Mesenchymal stem cell (in vitro differentiated cells and primary cell): Measurements from ENCODE around the gene DEFB131A.
"Not testable (repeated sequence)": the region's sequence is repeated elsewhere in the genome, so short reads cannot be mapped to it uniquely, and the experiment has no call there.

Experiments
- DNase-seq: peaks from one replicate; pipeline ENCODE4 v3.0.0-alpha.2; 2013
- H2AFZ ChIP-seq: one replicate; pipeline ENCODE4 v1.6.1; 2013; ENCODE audit warnings: low read depth, mild to moderate bottlenecking, control low read depth, inconsistent platforms, low read length, moderate library complexity
- H2AK5ac ChIP-seq: 2 replicates; pipeline ENCODE4 v1.6.1; 2013; ENCODE audit warnings: low read length, moderate library complexity, mild to moderate bottlenecking, inconsistent platforms; ENCODE audit not compliant: severe bottlenecking
- H2BK120ac ChIP-seq: one replicate; pipeline ENCODE4 v1.6.1; 2013; ENCODE audit warnings: low read depth, mild to moderate bottlenecking, inconsistent platforms, low read length, moderate library complexity
- H2BK12ac ChIP-seq, 2 experiments: one replicate each; pipeline ENCODE4 v1.6.1; 2013; ENCODE audit warnings: inconsistent platforms in 2 of 2, low read length in 2 of 2, mild to moderate bottlenecking in 2 of 2, moderate library complexity in 2 of 2, control low read depth in 1 of 2
- H2BK15ac ChIP-seq: one replicate; pipeline ENCODE4 v1.6.1; 2013; ENCODE audit warnings: mild to moderate bottlenecking, low read depth, inconsistent platforms; ENCODE audit not compliant: poor library complexity, severe bottlenecking
- H2BK5ac ChIP-seq: 2 replicates; pipeline ENCODE4 v1.6.1; 2013; ENCODE audit warnings: low read depth, mild to moderate bottlenecking, low read length, control low read depth, inconsistent platforms; ENCODE audit not compliant: poor library complexity, severe bottlenecking
- H3K14ac ChIP-seq, 2 experiments: one replicate each; pipeline ENCODE4 v1.6.1; 2013; ENCODE audit warnings: inconsistent platforms in 2 of 2, low read length in 2 of 2, control low read depth in 1 of 2, mild to moderate bottlenecking in 1 of 2, moderate library complexity in 1 of 2
- H3K18ac ChIP-seq, 2 experiments: one replicate each; pipeline ENCODE4 v1.6.1; 2013; ENCODE audit warnings: inconsistent platforms in 2 of 2, low read length in 2 of 2, control low read depth in 1 of 2, low read depth in 1 of 2, mild to moderate bottlenecking in 1 of 2
- H3K23ac ChIP-seq, 2 experiments: one replicate each; pipeline ENCODE4 v1.6.1; 2013; ENCODE audit warnings: inconsistent platforms in 2 of 2, low read length in 2 of 2, mild to moderate bottlenecking in 2 of 2, moderate library complexity in 2 of 2, control low read depth in 1 of 2
- H3K27ac ChIP-seq: 2 replicates; pipeline ENCODE4 v1.5.1; 2013; ENCODE audit warnings: mild to moderate bottlenecking, moderate library complexity, low read length, control low read depth, inconsistent platforms; ENCODE audit not compliant: poor library complexity, severe bottlenecking
- H3K27me3 ChIP-seq, 2 experiments: 2 replicates each; pipeline versions ENCODE4 v1.6.1 to v1.7.0; 2013; ENCODE audit warnings: low read length in 2 of 2, mild to moderate bottlenecking in 2 of 2, moderate library complexity in 2 of 2, control low read depth in 1 of 2, inconsistent platforms in 1 of 2; ENCODE audit not compliant: control insufficient read depth in 1 of 2, insufficient read depth in 1 of 2
- H3K36me3 ChIP-seq, 2 experiments: 2 replicates each; pipeline versions ENCODE4 v1.6.1 to v1.7.0; 2013; ENCODE audit warnings: low read length in 2 of 2, control low read depth in 1 of 2, inconsistent platforms in 1 of 2, low read depth in 1 of 2, mild to moderate bottlenecking in 1 of 2; ENCODE audit not compliant: insufficient read depth in 2 of 2, control insufficient read depth in 1 of 2
- H3K4ac ChIP-seq, 2 experiments: one replicate each; pipeline ENCODE4 v1.6.1; 2013; ENCODE audit warnings: inconsistent platforms in 2 of 2, low read length in 2 of 2, mild to moderate bottlenecking in 2 of 2, moderate library complexity in 2 of 2, control low read depth in 1 of 2, low read depth in 1 of 2
- H3K4me1 ChIP-seq: 2 replicates; pipeline ENCODE4 v1.6.1; 2013; ENCODE audit warnings: low read depth, low read length, control low read depth; ENCODE audit not compliant: control insufficient read depth, insufficient read depth
- H3K4me2 ChIP-seq: 2 replicates; pipeline ENCODE4 v1.6.1; 2013; ENCODE audit warnings: low read length, mild to moderate bottlenecking, inconsistent platforms; ENCODE audit not compliant: poor library complexity, severe bottlenecking
- H3K4me3 ChIP-seq, 2 experiments: 2 replicates each; pipeline versions ENCODE4 v1.5.1 to v1.7.0; 2013; ENCODE audit warnings: low read length in 2 of 2, mild to moderate bottlenecking in 2 of 2, control low read depth in 1 of 2, low read depth in 1 of 2; ENCODE audit not compliant: insufficient read depth in 1 of 2
- H3K79me1 ChIP-seq: replicated peaks from 2 replicates; pipeline ENCODE4 v1.6.1; 2013; ENCODE audit warnings: mild to moderate bottlenecking, control low read depth, low read length, inconsistent platforms; ENCODE audit not compliant: poor library complexity, severe bottlenecking
- H3K9ac ChIP-seq: 2 replicates; pipeline ENCODE4 v1.7.0; 2013; ENCODE audit warnings: mild to moderate bottlenecking, low read length, moderate library complexity
- H3K9me3 ChIP-seq: 2 replicates; pipeline ENCODE4 v1.7.0; 2013; ENCODE audit warnings: mild to moderate bottlenecking, low read length; ENCODE audit not compliant: control insufficient read depth
- H4K8ac ChIP-seq: one replicate; pipeline ENCODE4 v1.6.1; 2013; ENCODE audit warnings: inconsistent platforms, mild to moderate bottlenecking, low read length, moderate library complexity
- H4K91ac ChIP-seq: one replicate; pipeline ENCODE4 v1.6.1; 2013; ENCODE audit warnings: mild to moderate bottlenecking, low read length, inconsistent platforms
- WGBS: methylation state at CpG from one replicate; pipeline ENCODE4 v1.1.7; 2013; ENCODE audit warnings: mixed read lengths; 5-methylcytosine and 5-hydroxymethylcytosine counted together

Gene DEFB131A

GRCh38 chr4:9421884-9422455, 22.2 kb upstream of the DEFB131A start:
- not testable (repeated sequence) for H3K14ac ChIP-seq, H2BK12ac ChIP-seq, H3K4ac ChIP-seq, H2AK5ac ChIP-seq, H3K27ac ChIP-seq, H4K91ac ChIP-seq, H3K23ac ChIP-seq, DNase-seq, H2BK120ac ChIP-seq, H3K36me3 ChIP-seq, H3K4me2 ChIP-seq, H2BK5ac ChIP-seq, H3K4me3 ChIP-seq, H3K9me3 ChIP-seq, H3K27me3 ChIP-seq, H2AFZ ChIP-seq, H3K9ac ChIP-seq, H3K79me1 ChIP-seq, H3K18ac ChIP-seq, H3K4me1 ChIP-seq, H2BK15ac ChIP-seq, H4K8ac ChIP-seq
- WGBS, result 48% methylated on average over 3 of the region's 6 CpGs

- H2BK12ac ChIP-seq, H2AK5ac ChIP-seq, H4K91ac ChIP-seq, H3K4me1 ChIP-seq, H3K18ac ChIP-seq, H3K4me2 ChIP-seq, H3K27ac ChIP-seq, H2AFZ ChIP-seq, H4K8ac ChIP-seq, H3K36me3 ChIP-seq, H3K9me3 ChIP-seq, H3K27me3 ChIP-seq, H3K4ac ChIP-seq, H3K14ac ChIP-seq, DNase-seq, H2BK120ac ChIP-seq, H3K4me3 ChIP-seq, H2BK15ac ChIP-seq, H3K79me1 ChIP-seq, H2BK5ac ChIP-seq, H3K9ac ChIP-seq, H3K23ac ChIP-seq: not testable (repeated sequence)
- 33% methylated on average over 1 of the region's 1 CpG for WGBS
Measured at GRCh38 chr4:9425916-9426315, 18.3 kb upstream of the DEFB131A start.

GRCh38 chr4:9430061-9430460, 14.2 kb upstream of the DEFB131A start:
- not testable (repeated sequence) for H3K36me3 ChIP-seq, DNase-seq, H2BK12ac ChIP-seq, H3K79me1 ChIP-seq, H3K14ac ChIP-seq, H3K27me3 ChIP-seq, H2BK120ac ChIP-seq, H3K9me3 ChIP-seq, H2AFZ ChIP-seq, H3K23ac ChIP-seq, H3K18ac ChIP-seq, H3K4me1 ChIP-seq, H2AK5ac ChIP-seq, H4K8ac ChIP-seq, H4K91ac ChIP-seq, H2BK15ac ChIP-seq, H3K4me3 ChIP-seq, H3K4ac ChIP-seq, H3K9ac ChIP-seq, H3K27ac ChIP-seq, H2BK5ac ChIP-seq, H3K4me2 ChIP-seq
- WGBS, result 100% methylated on average over 1 of the region's 1 CpG

- H2BK5ac ChIP-seq, H3K4ac ChIP-seq, H3K79me1 ChIP-seq, H3K18ac ChIP-seq, H3K4me2 ChIP-seq, H3K9ac ChIP-seq, H3K4me1 ChIP-seq, H2AFZ ChIP-seq, H3K14ac ChIP-seq, H3K27me3 ChIP-seq, H2BK12ac ChIP-seq, H3K27ac ChIP-seq, H3K9me3 ChIP-seq, H2BK15ac ChIP-seq, DNase-seq, H3K36me3 ChIP-seq, H3K23ac ChIP-seq, H3K4me3 ChIP-seq, H4K91ac ChIP-seq, H2BK120ac ChIP-seq, H4K8ac ChIP-seq, H2AK5ac ChIP-seq: not testable (repeated sequence)
- no CpG with 5 or more reads among the region's 1 CpG for WGBS
Measured at GRCh38 chr4:9433320-9433719, 10.9 kb upstream of the DEFB131A start.
